Measurements from ENCODE around the gene CDKN2D. TPM values are rescaled to one million over a fixed set of nuclear protein-coding genes. Genes with fewer than 3 reads are reported as not detected.
A peak's percentile ranks its signal among the peaks of the same experiment; 100 is the strongest.
"Not testable (repeated sequence)": the region's sequence is repeated elsewhere in the genome, so short reads cannot be mapped to it uniquely, and the experiment has no call there.

Gene CDKN2D
- total RNA-seq, 2 experiments from 2014 or later: 83.3 to 84.0 TPM

DNA sequence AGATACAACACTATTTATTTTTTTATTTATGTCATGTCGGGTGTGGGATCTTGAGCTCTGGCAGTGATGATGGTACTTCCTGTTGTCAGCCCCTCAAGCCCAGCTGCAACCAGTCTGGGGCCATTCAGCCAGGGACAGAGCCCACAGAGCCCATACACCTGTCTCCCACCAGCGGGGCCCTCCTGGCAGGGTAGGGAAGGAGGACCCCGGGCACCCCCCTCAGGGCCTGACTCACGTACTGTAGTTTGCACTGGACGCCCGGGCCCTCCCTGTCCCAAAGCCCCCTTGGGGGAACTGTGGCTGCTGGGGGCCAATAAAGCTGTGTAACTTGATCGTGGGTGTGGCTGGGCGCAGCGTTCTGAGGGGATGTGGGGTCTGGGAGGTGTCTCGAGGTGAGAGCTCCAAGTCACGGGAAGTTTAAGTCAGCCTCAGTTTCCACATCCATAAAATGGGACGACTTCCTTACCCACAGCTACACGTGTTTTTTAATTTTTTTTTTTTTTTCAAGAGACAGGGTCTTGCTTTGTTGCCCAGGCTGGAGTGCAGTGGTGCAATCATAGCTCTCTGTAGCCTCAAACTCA lies 15.6 kb downstream of the CDKN2D start:
- Histone ChIP-seq H3K27me3 (ENCODE audit: control insufficient read depth in 1 of 2, insufficient read depth in 2 of 2, low read length in 2 of 2) (no peaks in the 10 kb centered on the region), H3K27ac (ENCODE audit: low read depth in 1 of 2, low read length in 2 of 2) (peak overlapping the region; percentile 57 to 69), H3K36me3 (ENCODE audit: insufficient read depth, low read length) (peaks cover 78% of the 10 kb centered on the region), H3K9me3 (ENCODE audit: control insufficient read depth in 1 of 2, insufficient read depth in 1 of 2, low read length in 2 of 2) (peaks cover 0 to 5% of the 10 kb centered on the region in 2 experiments), H3K4me3 (ENCODE audit: low read length) (no peak overlapping the region), H3K4me1 (ENCODE audit: insufficient read depth, low read length) (peaks cover 72% of the 10 kb centered on the region)
- Mint-ChIP-seq H3K36me3 (ENCODE audit: low read depth) (peaks cover 84% of the 10 kb centered on the region), H3K9me3 (no peaks in the 10 kb centered on the region), H3K27me3 (no peaks in the 10 kb centered on the region), H3K4me1 (ENCODE audit: low read depth) (peaks cover 45% of the 10 kb centered on the region), H3K4me3 (peak overlapping the region; percentile 69), H3K27ac (peak overlapping the region; percentile 85)
- intact Hi-C loops (cut with DNase I, micrococcal nuclease): no loop called here
- ATAC-seq (ENCODE audit: poor library complexity): peak; percentile 12
- TF ChIP-seq, protein P1, sequence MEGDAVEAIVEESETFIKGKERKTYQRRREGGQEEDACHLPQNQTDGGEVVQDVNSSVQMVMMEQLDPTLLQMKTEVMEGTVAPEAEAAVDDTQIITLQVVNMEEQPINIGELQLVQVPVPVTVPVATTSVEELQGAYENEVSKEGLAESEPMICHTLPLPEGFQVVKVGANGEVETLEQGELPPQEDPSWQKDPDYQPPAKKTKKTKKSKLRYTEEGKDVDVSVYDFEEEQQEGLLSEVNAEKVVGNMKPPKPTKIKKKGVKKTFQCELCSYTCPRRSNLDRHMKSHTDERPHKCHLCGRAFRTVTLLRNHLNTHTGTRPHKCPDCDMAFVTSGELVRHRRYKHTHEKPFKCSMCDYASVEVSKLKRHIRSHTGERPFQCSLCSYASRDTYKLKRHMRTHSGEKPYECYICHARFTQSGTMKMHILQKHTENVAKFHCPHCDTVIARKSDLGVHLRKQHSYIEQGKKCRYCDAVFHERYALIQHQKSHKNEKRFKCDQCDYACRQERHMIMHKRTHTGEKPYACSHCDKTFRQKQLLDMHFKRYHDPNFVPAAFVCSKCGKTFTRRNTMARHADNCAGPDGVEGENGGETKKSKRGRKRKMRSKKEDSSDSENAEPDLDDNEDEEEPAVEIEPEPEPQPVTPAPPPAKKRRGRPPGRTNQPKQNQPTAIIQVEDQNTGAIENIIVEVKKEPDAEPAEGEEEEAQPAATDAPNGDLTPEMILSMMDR (IDR thresholded peaks at IDR 0.05): no peak
- ChIA-PET CTCF (interaction anchor here (0.6 to 1.4 kb wide), 10 partner anchors 11 to 284 kb away, joined by 3 to 7 read pairs (median 3); partner anchors contain the start of genes CDKN2D, DNM2 and KRI1), POLR2A (interaction anchor here (0.6 to 6.7 kb wide), 6 partner anchors 10 to 91 kb away, joined by 3 to 81 read pairs (median 5); partner anchors contain the start of genes ATG4D, CDKN2D and KRI1)
- peak in 2 of 14 experiments; percentile 27 to 30 for DNase-seq

DNA sequence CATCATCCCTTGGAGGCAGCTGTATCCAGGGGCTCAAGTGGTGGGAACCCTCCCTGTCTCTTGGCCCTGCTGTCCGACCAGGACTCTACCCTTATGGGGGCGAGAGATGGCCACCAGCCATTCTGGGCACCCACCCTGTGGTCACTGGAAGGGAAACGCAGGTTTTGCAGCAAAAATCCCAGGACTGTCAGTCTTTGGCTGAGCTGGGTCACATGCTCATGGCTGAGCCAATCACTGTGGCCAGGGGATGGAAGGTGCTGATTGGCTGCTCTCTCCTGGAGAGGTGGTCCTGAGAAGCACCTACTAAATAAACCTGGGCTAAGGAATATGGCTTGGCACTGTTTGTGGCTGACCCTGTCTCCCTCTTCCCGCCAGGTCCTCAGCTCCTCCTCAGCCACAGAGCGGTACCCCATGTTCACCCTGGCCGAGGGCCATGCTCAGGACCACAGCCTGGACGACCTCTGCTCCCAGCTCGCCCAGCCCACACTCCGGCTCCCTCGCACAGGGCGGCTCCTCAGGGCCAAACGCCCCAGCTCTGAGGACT lies 16.2 kb downstream of the CDKN2D start:
- ChIA-PET POLR2A (interaction anchor here (0.6 to 6.7 kb wide), 4 partner anchors 10 to 23 kb away, joined by 3 to 81 read pairs (median 10); partner anchors contain the start of genes CDKN2D and KRI1), CTCF (interaction anchor here (0.8 to 1.4 kb wide), 6 partner anchors 20 to 165 kb away, joined by 3 to 7 read pairs (median 4); partner anchors contain the start of gene DNM2)
- Mint-ChIP-seq H3K27me3 (no peaks in the 10 kb centered on the region), H3K36me3 (ENCODE audit: low read depth) (peaks cover 81% of the 10 kb centered on the region), H3K9me3 (no peaks in the 10 kb centered on the region), H3K27ac (peak overlapping the region; percentile 85), H3K4me1 (ENCODE audit: low read depth) (peaks cover 45% of the 10 kb centered on the region), H3K4me3 (no peak overlapping the region)
- H3K27ac ChIP-seq (ENCODE audit: low read depth in 1 of 2, low read length in 2 of 2): peak overlapping the region; percentile 57 to 69
- intact Hi-C loops (cut with DNase I, micrococcal nuclease): no loop called here
- H3K4me1 ChIP-seq (ENCODE audit: insufficient read depth, low read length): peaks cover 69% of the 10 kb centered on the region
- ATAC-seq (ENCODE audit: poor library complexity) (peak; percentile 25), DNase-seq (peak in 1 of 14 experiments; percentile 30)
- H3K9me3 ChIP-seq (ENCODE audit: control insufficient read depth in 1 of 2, insufficient read depth in 1 of 2, low read length in 2 of 2): peaks cover 0 to 5% of the 10 kb centered on the region in 2 experiments
- H3K27me3 ChIP-seq (ENCODE audit: control insufficient read depth in 1 of 2, insufficient read depth in 2 of 2, low read length in 2 of 2): no peaks in the 10 kb centered on the region
- TF ChIP-seq, protein P1 (IDR thresholded peaks at IDR 0.05): no peak
- H3K4me3 ChIP-seq (ENCODE audit: low read length): no peak overlapping the region
- H3K36me3 ChIP-seq (ENCODE audit: insufficient read depth, low read length): peaks cover 74% of the 10 kb centered on the region

DNA sequence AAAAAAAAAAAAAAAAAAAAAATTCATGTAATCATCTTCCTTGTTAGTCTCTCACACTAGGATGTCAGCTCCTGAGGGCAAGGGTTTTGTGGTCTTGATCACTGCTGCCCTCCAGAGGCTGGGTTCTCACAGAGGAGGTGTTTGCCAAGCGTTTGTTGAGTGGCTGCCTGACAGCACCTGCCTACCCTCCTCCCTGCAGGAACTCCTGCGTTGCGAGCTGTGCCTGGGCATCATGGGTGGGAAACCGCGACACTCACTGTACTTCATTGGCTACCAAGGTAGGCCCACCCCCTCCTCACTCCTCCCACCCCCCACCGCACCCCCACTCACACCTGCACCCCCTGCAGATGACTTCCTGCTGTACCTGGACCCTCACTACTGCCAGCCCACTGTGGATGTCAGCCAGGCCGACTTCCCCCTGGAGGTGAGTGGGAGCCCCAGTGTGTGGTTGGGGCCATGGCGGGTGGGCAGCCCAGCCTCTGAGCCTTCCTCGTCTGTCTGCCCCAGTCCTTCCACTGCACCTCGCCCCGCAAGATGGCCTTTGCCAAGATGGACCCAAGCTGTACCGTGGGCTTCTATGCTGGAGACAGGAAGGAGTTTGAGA lies 17.0 kb downstream of the CDKN2D start:
- POLR2A ChIA-PET: interaction anchor here (0.7 to 6.7 kb wide), 3 partner anchors 9 to 15 kb away, joined by 3 to 81 read pairs (median 17); partner anchors contain the start of genes CDKN2D and KRI1
- intact Hi-C loops (cut with DNase I, micrococcal nuclease): no loop called here

DNA sequence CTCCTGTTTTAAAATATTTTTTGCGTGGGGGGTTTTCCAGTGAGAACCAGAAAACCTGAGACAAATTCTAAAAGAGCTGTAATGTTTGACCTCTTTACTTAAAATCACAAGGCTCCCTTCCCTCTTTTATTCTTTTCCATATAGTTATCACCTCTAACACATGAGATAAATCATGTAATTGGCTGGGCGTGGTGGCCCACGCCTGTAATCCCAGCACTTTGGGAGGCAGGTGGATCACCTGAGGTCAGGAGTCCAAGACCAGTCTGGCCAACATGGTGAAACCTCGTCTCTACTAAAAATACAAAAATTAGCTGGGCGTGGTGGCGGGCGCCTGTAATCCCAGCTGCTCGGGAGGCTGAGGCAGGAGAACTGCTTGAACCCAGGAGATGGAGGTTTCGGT lies 17.8 kb downstream of the CDKN2D start:
- H3K4me1 Mint-ChIP-seq (ENCODE audit: low read depth): peaks cover 43% of the 10 kb centered on the region
- intact Hi-C loops (cut with DNase I, micrococcal nuclease): not testable (repeated sequence)
- H3K36me3 ChIP-seq (ENCODE audit: insufficient read depth, low read length): peaks cover 71% of the 10 kb centered on the region

More for the DNA sequence above, 17.0 kb downstream of the CDKN2D start:
- TF ChIP-seq, protein P1 (IDR thresholded peaks at IDR 0.05): no peak
- Mint-ChIP-seq H3K9me3 (no peaks in the 10 kb centered on the region), H3K27ac (peak overlapping the region; percentile 42), H3K4me1 (ENCODE audit: low read depth) (peaks cover 45% of the 10 kb centered on the region), H3K27me3 (no peaks in the 10 kb centered on the region), H3K36me3 (ENCODE audit: low read depth) (peaks cover 85% of the 10 kb centered on the region), H3K4me3 (no peak overlapping the region)
- ATAC-seq (ENCODE audit: poor library complexity): no peak
- H3K27me3 ChIP-seq (ENCODE audit: control insufficient read depth in 1 of 2, insufficient read depth in 2 of 2, low read length in 2 of 2): no peaks in the 10 kb centered on the region
- peaks cover 65% of the 10 kb centered on the region for H3K4me1 ChIP-seq (ENCODE audit: insufficient read depth, low read length)
- no peak overlapping the region for H3K4me3 ChIP-seq (ENCODE audit: low read length)
- peaks cover 76% of the 10 kb centered on the region for H3K36me3 ChIP-seq (ENCODE audit: insufficient read depth, low read length)
- peak in 7 of 14 experiments; percentile 33 to 74 (median 44) for DNase-seq
- CTCF ChIA-PET: interaction anchor here (0.6 to 0.8 kb wide), 2 partner anchors 42 to 48 kb away, joined by 3 read pairs; no protein-coding TSS in a partner anchor
- peak overlapping the region in 1 of 2 donors; percentile 57 for H3K27ac ChIP-seq (ENCODE audit: low read depth in 1 of 2, low read length in 2 of 2)
- H3K9me3 ChIP-seq (ENCODE audit: control insufficient read depth in 1 of 2, insufficient read depth in 1 of 2, low read length in 2 of 2): peaks cover 0 to 5% of the 10 kb centered on the region in 2 experiments

More for the DNA sequence above, 17.8 kb downstream of the CDKN2D start:
- H3K9me3 Mint-ChIP-seq; H3K9me3 ChIP-seq (ENCODE audit: control insufficient read depth in 1 of 2, insufficient read depth in 1 of 2, low read length in 2 of 2); H3K27me3 Mint-ChIP-seq; ATAC-seq (ENCODE audit: poor library complexity); H3K27ac ChIP-seq (ENCODE audit: low read depth in 1 of 2, low read length in 2 of 2); DNase-seq; H3K27me3 ChIP-seq (ENCODE audit: control insufficient read depth in 1 of 2, insufficient read depth in 2 of 2, low read length in 2 of 2); H3K4me3 Mint-ChIP-seq; H3K4me3 ChIP-seq (ENCODE audit: low read length): not testable (repeated sequence)
- CTCF ChIA-PET: interaction anchor here (0.6 to 0.8 kb wide), 2 partner anchors 42 to 47 kb away, joined by 3 read pairs; no protein-coding TSS in a partner anchor
- POLR2A ChIA-PET: interaction anchor here (0.5 to 6.7 kb wide), 3 partner anchors 8 to 45 kb away, joined by 3 to 81 read pairs (median 4); partner anchors contain the start of genes CDKN2D and KRI1
- peaks cover 59% of the 10 kb centered on the region for H3K4me1 ChIP-seq (ENCODE audit: insufficient read depth, low read length)
- Mint-ChIP-seq H3K27ac (peak overlapping the region; percentile 18), H3K36me3 (ENCODE audit: low read depth) (peaks cover 82% of the 10 kb centered on the region)
